ENCODE measurements around the gene ZNF367. TPM values are rescaled to one million over a fixed set of nuclear protein-coding genes. Genes with fewer than 3 reads are reported as not detected.

Gene ZNF367
- total RNA-seq = 10 to 100 TPM in 1 of 2 donors, 1 to 10 TPM in 1; 3.1 to 14.3 TPM

DNA sequence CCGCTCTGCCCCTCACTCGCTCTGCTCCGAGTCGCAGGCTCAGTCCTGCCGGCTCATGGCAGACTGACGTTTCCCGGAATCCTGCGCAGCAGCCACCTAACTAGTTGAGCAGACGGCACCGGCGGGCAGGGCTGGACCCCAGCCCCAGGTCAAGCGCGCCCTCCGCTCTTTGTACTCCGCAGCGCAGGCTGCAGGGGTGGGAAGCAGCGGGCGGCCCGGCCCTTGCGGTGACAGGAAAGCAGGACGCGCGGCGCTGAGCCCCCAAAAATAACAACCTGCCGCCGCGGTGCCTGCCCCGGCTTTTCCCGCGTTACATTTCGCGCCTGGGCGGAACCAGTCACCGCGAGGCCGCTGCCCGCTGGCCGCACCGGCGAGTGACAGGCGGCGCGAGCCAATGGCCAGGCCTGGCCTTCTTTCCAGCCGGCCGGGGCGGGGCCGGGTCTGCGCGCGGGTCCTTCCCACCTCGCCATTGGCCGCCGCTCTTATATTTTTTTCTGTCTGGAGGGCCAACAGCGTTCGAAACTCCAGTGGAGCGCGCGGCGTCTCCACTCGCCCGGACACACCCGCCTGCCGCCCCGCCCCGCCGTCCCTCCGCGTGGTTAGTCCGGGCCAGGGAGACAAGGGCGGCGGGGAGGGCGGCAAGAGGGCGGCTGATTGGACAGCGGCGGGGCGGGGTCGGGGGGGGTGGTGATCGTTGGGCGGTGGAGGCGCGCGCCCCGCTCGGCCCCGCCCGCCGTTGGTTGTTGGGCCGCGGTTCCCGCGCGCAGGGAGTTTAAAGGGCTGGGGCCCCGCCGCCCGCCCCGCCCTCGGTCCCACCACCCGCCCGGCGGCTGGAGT, at the start of gene ZNF367:
Gene ZNF367 (minus strand): TSS at position 288 of the 837 bp plus-strand sequence. CDS start 338 bp downstream, outside the sequence.

DNA sequence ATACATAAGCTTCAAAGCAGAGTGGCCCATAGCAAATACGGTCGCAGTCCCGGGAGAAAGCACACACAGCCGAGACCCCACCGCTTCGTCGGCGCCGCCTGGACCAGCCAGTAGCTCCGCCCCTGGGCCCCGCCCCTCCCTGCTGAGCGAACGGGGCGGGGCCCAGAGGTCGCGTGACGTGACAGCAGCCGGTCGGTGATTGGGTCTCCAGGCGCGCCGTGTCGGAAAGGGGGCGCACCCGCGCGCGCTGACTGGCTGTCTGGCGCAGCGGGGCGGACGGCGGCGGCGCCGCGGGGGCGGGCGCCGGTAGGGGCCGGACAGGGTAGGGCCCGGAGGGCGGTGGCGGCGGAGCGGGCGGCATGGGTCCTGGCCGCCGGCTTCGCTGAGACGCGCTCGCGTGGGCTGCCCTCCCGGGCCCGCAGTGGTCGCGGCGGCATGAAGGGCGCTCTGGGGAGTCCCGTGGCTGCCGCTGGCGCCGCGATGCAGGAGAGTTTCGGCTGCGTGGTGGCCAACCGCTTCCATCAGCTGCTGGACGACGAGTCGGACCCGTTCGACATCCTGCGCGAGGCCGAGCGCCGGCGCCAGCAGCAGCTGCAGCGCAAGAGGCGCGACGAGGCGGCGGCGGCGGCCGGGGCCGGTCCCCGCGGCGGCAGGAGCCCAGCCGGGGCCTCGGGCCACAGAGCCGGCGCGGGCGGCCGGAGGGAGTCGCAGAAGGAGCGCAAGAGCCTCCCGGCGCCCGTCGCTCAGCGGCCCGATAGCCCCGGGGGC, 31.9 kb upstream of the ZNF367 start, which contains the start of gene HABP4:
Gene HABP4 (plus strand): TSS at position 325 of the 768 bp plus-strand sequence. CDS start 111 bp downstream, at position 436.

DNA sequence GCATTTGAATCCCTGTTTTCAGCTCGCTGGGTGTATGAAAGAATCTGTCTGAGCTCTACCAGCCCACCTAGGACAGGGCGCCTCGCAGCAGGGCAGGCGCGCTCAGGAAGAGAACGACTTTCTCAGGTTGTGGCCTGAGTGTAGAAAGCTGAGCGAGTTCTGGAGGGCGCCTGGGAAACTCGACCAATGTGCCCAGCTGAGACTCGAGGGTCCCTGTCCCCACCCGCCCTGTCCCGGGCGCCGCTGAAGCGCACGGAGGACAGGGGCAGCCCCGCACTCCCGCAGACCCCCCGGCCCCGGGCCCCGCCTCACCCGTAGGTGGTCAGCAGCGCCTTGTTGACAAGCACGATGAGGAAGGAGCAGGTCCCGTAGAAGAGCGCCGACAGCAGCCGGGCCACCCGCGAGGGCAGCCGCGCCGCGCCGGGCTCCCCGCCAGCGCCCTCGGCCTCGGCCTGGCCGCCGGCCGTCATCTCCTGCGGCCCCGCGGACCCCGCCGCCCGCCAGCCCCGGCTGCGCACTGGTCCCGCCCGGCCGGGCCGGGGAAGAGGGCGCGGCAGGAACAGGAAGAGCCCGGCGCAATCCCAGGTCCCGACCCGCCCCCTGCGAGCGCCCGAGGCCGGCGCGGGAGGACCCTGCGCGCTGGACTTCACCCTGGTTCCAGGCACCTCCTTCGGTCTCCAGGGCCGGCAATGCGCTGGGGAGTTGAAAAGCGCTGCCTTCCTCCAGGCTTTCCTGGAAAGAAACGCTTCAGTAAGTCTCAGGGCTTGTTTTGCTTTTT, 34.8 kb downstream of the ZNF367 start, which contains the start of gene SLC35D2:
Gene SLC35D2 (minus strand): TSS at position 547 of the 778 bp plus-strand sequence. CDS start 77 bp downstream, at position 470.

Other genes starting within 250 kb of the ZNF367 start
- under 1 TPM in 1 of 2 donors, not detected in 1; 0.69 TPM for gene HSD17B3, start 116.2 kb downstream of the ZNF367 start, total RNA-seq
- 10 to 100 TPM; 32.6 to 34.8 TPM for gene SLC35D2, start 34.7 kb downstream of the ZNF367 start, total RNA-seq
- 10 to 100 TPM in 1 of 2 donors, 1 to 10 TPM in 1; 10.0 to 11.0 TPM for gene HABP4, start 31.8 kb upstream of the ZNF367 start, total RNA-seq
- gene CDC14B, start 201.5 kb upstream of the ZNF367 start, total RNA-seq = 10 to 100 TPM; 10.3 to 13.3 TPM
- 10 to 100 TPM; 26.6 to 27.2 TPM for gene PRXL2C, start 236.9 kb upstream of the ZNF367 start, total RNA-seq